Astrocyte (in vitro differentiated cells and primary cell): ENCODE measurements around the gene ACER1. TPM values are rescaled to one million over a fixed set of nuclear protein-coding genes. Genes with fewer than 3 reads are reported as not detected.

Experiments
- DNase-seq: peaks from one replicate; pipeline ENCODE4 v3.0.0-alpha.2; 2010; ENCODE audit warnings: low read depth
- FAIRE-seq: peaks from 2 replicates; lab custom pipeline; 2011; peaks lifted over from hg19 to GRCh38; lab: Jason Lieb, UNC
- H2AFZ ChIP-seq: 2 replicates; pipeline ENCODE4 v1.6.0; 2012; ENCODE audit warnings: low read depth, low read length, inconsistent platforms
- H3K27ac ChIP-seq: 2 replicates; pipeline ENCODE4 v1.5.1; 2011; ENCODE audit warnings: low read depth, low read length, inconsistent platforms
- H3K27me3 ChIP-seq: 2 replicates; pipeline ENCODE4 v1.6.0; 2011; ENCODE audit warnings: low read length, inconsistent platforms; ENCODE audit not compliant: insufficient read depth
- H3K36me3 ChIP-seq: 2 replicates; pipeline ENCODE4 v1.5.1; 2011; ENCODE audit warnings: low read length, inconsistent platforms; ENCODE audit not compliant: insufficient read depth
- H3K4me1 ChIP-seq: 2 replicates; pipeline ENCODE4 v1.5.1; 2011; ENCODE audit warnings: low read length, inconsistent platforms; ENCODE audit not compliant: insufficient read depth
- H3K4me2 ChIP-seq: 2 replicates; pipeline ENCODE4 v1.6.0; 2012; ENCODE audit warnings: low read length, inconsistent platforms
- H3K4me3 ChIP-seq: 2 replicates; pipeline ENCODE4 v1.5.1; 2011; ENCODE audit warnings: low read depth, mild to moderate bottlenecking, low read length, inconsistent platforms; ENCODE audit not compliant: insufficient read depth
- H3K79me2 ChIP-seq: 2 replicates; pipeline ENCODE4 v1.6.0; 2012; ENCODE audit warnings: mild to moderate bottlenecking, low read length, inconsistent platforms; ENCODE audit not compliant: insufficient read depth
- H3K9ac ChIP-seq: 2 replicates; pipeline ENCODE4 v1.6.0; 2012; ENCODE audit warnings: mild to moderate bottlenecking, low read length, inconsistent platforms
- H3K9me3 ChIP-seq: 2 replicates; pipeline ENCODE4 v1.5.1; 2012; ENCODE audit warnings: low read depth, mild to moderate bottlenecking, low read length, inconsistent platforms; ENCODE audit not compliant: insufficient read depth
- H4K20me1 ChIP-seq: 2 replicates; pipeline ENCODE4 v1.6.0; 2012; ENCODE audit warnings: low read length, inconsistent platforms; ENCODE audit not compliant: insufficient read depth
- H3K27ac Mint-ChIP-seq: one replicate; pipeline ENCODE4 v1.8.0; 2021; ENCODE audit warnings: mild to moderate bottlenecking, mixed read lengths; ENCODE audit not compliant: unreplicated experiment
- H3K27me3 Mint-ChIP-seq: one replicate; pipeline ENCODE4 v1.8.0; 2021; ENCODE audit warnings: low read depth, mixed read lengths; ENCODE audit not compliant: unreplicated experiment
- H3K36me3 Mint-ChIP-seq: one replicate; pipeline ENCODE4 v1.8.0; 2021; ENCODE audit warnings: low read depth, mixed read lengths; ENCODE audit not compliant: unreplicated experiment
- H3K4me1 Mint-ChIP-seq: one replicate; pipeline ENCODE4 v1.8.0; 2021; ENCODE audit warnings: low read depth, mixed read lengths; ENCODE audit not compliant: unreplicated experiment
- H3K4me3 Mint-ChIP-seq: one replicate; pipeline ENCODE4 v1.8.0; 2021; ENCODE audit warnings: mild to moderate bottlenecking, moderate library complexity, mixed read lengths; ENCODE audit not compliant: unreplicated experiment
- H3K9me3 Mint-ChIP-seq: one replicate; pipeline ENCODE4 v1.8.0; 2021; ENCODE audit warnings: mild to moderate bottlenecking, mixed read lengths; ENCODE audit not compliant: unreplicated experiment
- CTCF ChIP-seq: IDR thresholded peaks from 2 replicates; pipeline ENCODE4 v1.5.1; 2011; ENCODE audit warnings: low read depth, mild to moderate bottlenecking, inconsistent platforms, low read length, moderate library complexity; ENCODE audit not compliant: insufficient read depth
- EZH2 ChIP-seq: IDR thresholded peaks from 2 replicates; pipeline ENCODE4 v1.6.1; 2012; ENCODE audit warnings: mild to moderate bottlenecking, low read length, inconsistent platforms; ENCODE audit not compliant: insufficient read depth
- total RNA-seq: library from RNA; stranded (reverse); gene quantifications from 2 replicates; pipeline ENCODE4 v1.2.1, GENCODE V29; 2021

The ACER1 gene
- total RNA-seq, 1 donor from 2014 or later, result not detected

- Mint-ChIP-seq H3K36me3 (peaks cover 2% of the 10 kb centered on the region), H3K27ac (no peak overlapping the region), H3K4me1 (no peaks in the 10 kb centered on the region), H3K27me3 (peaks cover 8% of the 10 kb centered on the region), H3K4me3 (no peak overlapping the region), H3K9me3 (no peaks in the 10 kb centered on the region)
- H2AFZ ChIP-seq, result no peak overlapping the region
- no peaks in the 10 kb centered on the region for H3K4me1 ChIP-seq
- no peaks in the 10 kb centered on the region for H3K9me3 ChIP-seq
- no peaks in the 10 kb centered on the region for H3K36me3 ChIP-seq
- H3K9ac ChIP-seq, result no peak overlapping the region
- no peaks in the 10 kb centered on the region for H3K79me2 ChIP-seq
- no peaks in the 10 kb centered on the region for H3K27me3 ChIP-seq
- no peak overlapping the region for H3K4me3 ChIP-seq
- H3K27ac ChIP-seq, result no peak overlapping the region
- DNase-seq (no peak), FAIRE-seq (no peak)
- H3K4me2 ChIP-seq, result no peak overlapping the region
- no peaks in the 10 kb centered on the region for H4K20me1 ChIP-seq
- TF ChIP-seq CTCF, result no peak
- TF ChIP-seq EZH2, result no peak
These were observed 10.1 kb upstream of the ACER1 start for GRCh38 chr19:6343462-6343861.

- Histone ChIP-seq H3K9me3 (no peaks in the 10 kb centered on the region), H3K79me2 (no peaks in the 10 kb centered on the region), H3K4me2 (no peak overlapping the region), H2AFZ (no peak overlapping the region), H3K27ac (no peak overlapping the region), H3K4me3 (no peak overlapping the region), H4K20me1 (no peaks in the 10 kb centered on the region), H3K27me3 (no peaks in the 10 kb centered on the region), H3K4me1 (no peaks in the 10 kb centered on the region), H3K36me3 (no peaks in the 10 kb centered on the region), H3K9ac (no peak overlapping the region)
- TF ChIP-seq CTCF, result no peak
- no peak for TF ChIP-seq EZH2
- Mint-ChIP-seq H3K4me3 (no peak overlapping the region), H3K27me3 (peaks cover 3% of the 10 kb centered on the region), H3K36me3 (peaks cover 2% of the 10 kb centered on the region), H3K9me3 (no peaks in the 10 kb centered on the region), H3K4me1 (no peaks in the 10 kb centered on the region), H3K27ac (no peak overlapping the region)
- DNase-seq (no peak), FAIRE-seq (no peak)
These were observed 7.2 kb upstream of the ACER1 start for GRCh38 chr19:6340493-6341201.
